HG03469 (cell line): Measurements from ENCODE around the gene HDAC4.
"Not testable (repeated sequence)": the region's sequence is repeated elsewhere in the genome, so short reads cannot be mapped to it uniquely, and the experiment has no call there.

ENCODE experiments used
- ATAC-seq: cut with Tn5 transposase; IDR thresholded peaks from one replicate; pipeline ENCODE4 v1.9.1; 2021; ENCODE audit warnings: mild to moderate bottlenecking, moderate library complexity, moderate number of reproducible peaks; ENCODE audit not compliant: unreplicated experiment

Gene HDAC4

GRCh38 chr2:239180526-239181073, 220.2 kb downstream of the HDAC4 start:
- ATAC-seq: no peak

GRCh38 chr2:239179851-239180371, 220.9 kb downstream of the HDAC4 start:
- no peak for ATAC-seq

GRCh38 chr2:239178954-239179353, 221.9 kb downstream of the HDAC4 start:
- ATAC-seq: no peak

- ATAC-seq: no peak
Measured at GRCh38 chr2:239178484-239178883, 222.3 kb downstream of the HDAC4 start.

- ATAC-seq: no peak
Measured at GRCh38 chr2:239177908-239178307, 222.9 kb downstream of the HDAC4 start.

GRCh38 chr2:239177325-239177724, 223.5 kb downstream of the HDAC4 start:
- no peak for ATAC-seq

GRCh38 chr2:239176138-239176803, 224.5 kb downstream of the HDAC4 start:
- not testable (repeated sequence) for ATAC-seq

GRCh38 chr2:239175181-239175580, 225.6 kb downstream of the HDAC4 start:
- no peak for ATAC-seq

- no peak for ATAC-seq
Measured at GRCh38 chr2:239173301-239173700, 227.5 kb downstream of the HDAC4 start.

GRCh38 chr2:239171643-239172042, 229.2 kb downstream of the HDAC4 start:
- no peak for ATAC-seq

GRCh38 chr2:239169311-239170048, 231.3 kb downstream of the HDAC4 start:
- no peak for ATAC-seq

GRCh38 chr2:239168575-239168974, 232.2 kb downstream of the HDAC4 start:
- no peak for ATAC-seq

GRCh38 chr2:239167766-239168444, 232.9 kb downstream of the HDAC4 start:
- no peak for ATAC-seq

- no peak for ATAC-seq
Measured at GRCh38 chr2:239167011-239167673, 233.7 kb downstream of the HDAC4 start.

- ATAC-seq: no peak
Measured at GRCh38 chr2:239166201-239166834, 234.5 kb downstream of the HDAC4 start.

- no peak for ATAC-seq
Measured at GRCh38 chr2:239165206-239165831, 235.5 kb downstream of the HDAC4 start.

GRCh38 chr2:239164335-239164871, 236.4 kb downstream of the HDAC4 start:
- no peak for ATAC-seq

- no peak for ATAC-seq
Measured at GRCh38 chr2:239163688-239164334, 237.0 kb downstream of the HDAC4 start.
